NCI-H748 (cell line): Measurements from ENCODE around the gene CARD11.

Source experiments
- DNase-seq: peaks from one replicate; lab custom pipeline; 2025; ENCODE audit not compliant: unreplicated experiment; lab: John Stamatoyannopoulos, UW

CARD11 gene

DNA sequence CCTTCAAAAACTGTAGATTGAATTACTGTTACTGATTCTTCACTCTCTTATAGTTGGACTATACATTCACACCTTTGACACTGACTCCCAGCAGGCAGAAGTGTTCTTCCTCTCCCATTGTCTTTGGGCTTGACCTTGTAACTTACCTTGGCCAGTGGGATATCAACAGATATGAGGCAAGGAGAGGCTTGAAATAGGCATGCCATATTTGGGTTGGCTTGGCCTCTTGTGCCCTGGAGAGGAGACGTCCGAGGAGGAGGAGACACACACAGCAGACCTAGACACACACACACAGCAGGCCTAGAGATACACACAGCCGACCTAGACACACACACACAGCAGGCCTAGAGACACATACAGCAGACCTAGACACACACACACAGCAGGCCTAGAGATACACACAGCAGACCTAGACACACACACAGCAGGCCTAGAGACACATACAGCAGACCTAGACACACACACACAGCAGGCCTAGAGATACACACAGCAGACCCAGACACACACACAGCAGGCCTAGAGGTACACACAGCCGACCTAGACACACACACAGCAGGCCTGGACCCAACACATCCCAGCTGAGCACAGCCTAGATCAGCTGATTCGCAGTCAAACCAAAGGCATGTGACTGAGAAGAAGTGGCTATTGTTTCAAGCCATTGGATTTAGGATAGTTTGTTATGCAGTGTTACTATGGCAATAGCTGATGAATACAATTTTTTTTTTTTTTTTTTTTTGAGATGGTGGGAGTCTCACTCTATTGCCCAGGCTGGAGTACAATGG is 187.1 kb downstream of the CARD11 start:
- DNase-seq, result peak; percentile 45
